BJ (cell line): ENCODE measurements around the gene USP37. TPM values are rescaled to one million over a fixed set of nuclear protein-coding genes. Genes with fewer than 3 reads are reported as not detected.
"Not testable (repeated sequence)": the region's sequence is repeated elsewhere in the genome, so short reads cannot be mapped to it uniquely, and the experiment has no call there.

Experiments used
- CTCF ChIA-PET: fragments of 350-600 bp; formaldehyde crosslinking; extraction: SDS; loops from one replicate; lab custom pipeline; 2021; ENCODE audit warnings: antibody characterized with exemption, inconsistent platforms; lab: Yijun Ruan, JAX
- POLR2A ChIA-PET: fragments of 300-600 bp; sonication (Branson Sonifier 250); formaldehyde crosslinking; extraction: SDS; loops from one replicate; lab custom pipeline; 2021; ENCODE audit warnings: antibody characterized with exemption; lab: Charles Lee
- DNase-seq: peaks from one replicate; pipeline ENCODE4 v3.0.0-alpha.2; 2011; ENCODE audit warnings: low read depth
- H3K27me3 ChIP-seq: 2 replicates; pipeline ENCODE4 v1.6.0; 2011; ENCODE audit warnings: low read length; ENCODE audit not compliant: control insufficient read depth, insufficient read depth
- H3K36me3 ChIP-seq: 2 replicates; pipeline ENCODE4 v1.5.1; 2011; ENCODE audit warnings: low read length; ENCODE audit not compliant: control insufficient read depth, insufficient read depth
- H3K4me3 ChIP-seq: 2 replicates; pipeline ENCODE4 v1.5.1; 2011; ENCODE audit warnings: low read depth, mild to moderate bottlenecking, control low read depth, low read length
- polyA plus RNA-seq: library from polyadenylated mRNA; depleted of rRNA; stranded (reverse); fragments of >200 nt; gene quantifications from 2 replicates; pipeline ENCODE4 v1.2.3, GENCODE V29; 2011
- TF ChIP-seq, protein P1 (sequence below): IDR thresholded peaks from 2 replicates; pipeline ENCODE4 v1.5.1; 2011; ENCODE audit warnings: low read depth, mild to moderate bottlenecking, control low read depth, inconsistent platforms, low read length, moderate library complexity; ENCODE audit not compliant: insufficient read depth

The USP37 gene
- polyA plus RNA-seq, 1 experiment: 1.9 TPM

DNA sequence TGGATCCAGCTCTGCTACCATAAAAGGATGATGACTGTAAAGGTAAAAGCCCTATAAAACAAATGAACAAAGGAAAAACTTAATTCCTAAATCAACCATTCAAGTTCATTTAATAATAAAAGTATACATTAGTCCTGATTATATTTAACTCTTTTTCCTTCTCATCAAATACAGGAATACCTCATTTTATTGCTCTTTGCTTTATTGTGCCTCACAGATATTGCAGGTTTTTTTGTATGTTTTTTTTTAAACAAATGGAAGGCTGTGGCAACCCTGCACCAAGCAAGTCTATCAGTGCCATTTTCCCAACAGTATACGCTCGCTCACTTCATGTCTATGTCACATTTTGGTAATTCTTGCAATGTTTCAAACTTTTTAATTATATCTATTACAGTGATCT, 38.2 kb downstream of the USP37 start:
- ChIA-PET CTCF (interaction anchor here (0.6 to 0.7 kb wide), 2 partner anchors 44 to 238 kb away, joined by 3 read pairs; partner anchors contain the start of gene TMBIM1), POLR2A (no interaction called here)
- Histone ChIP-seq H3K4me3 (no peak overlapping the region), H3K27me3 (no peaks in the 10 kb centered on the region), H3K36me3 (peaks cover 7% of the 10 kb centered on the region)
- TF ChIP-seq, protein P1, sequence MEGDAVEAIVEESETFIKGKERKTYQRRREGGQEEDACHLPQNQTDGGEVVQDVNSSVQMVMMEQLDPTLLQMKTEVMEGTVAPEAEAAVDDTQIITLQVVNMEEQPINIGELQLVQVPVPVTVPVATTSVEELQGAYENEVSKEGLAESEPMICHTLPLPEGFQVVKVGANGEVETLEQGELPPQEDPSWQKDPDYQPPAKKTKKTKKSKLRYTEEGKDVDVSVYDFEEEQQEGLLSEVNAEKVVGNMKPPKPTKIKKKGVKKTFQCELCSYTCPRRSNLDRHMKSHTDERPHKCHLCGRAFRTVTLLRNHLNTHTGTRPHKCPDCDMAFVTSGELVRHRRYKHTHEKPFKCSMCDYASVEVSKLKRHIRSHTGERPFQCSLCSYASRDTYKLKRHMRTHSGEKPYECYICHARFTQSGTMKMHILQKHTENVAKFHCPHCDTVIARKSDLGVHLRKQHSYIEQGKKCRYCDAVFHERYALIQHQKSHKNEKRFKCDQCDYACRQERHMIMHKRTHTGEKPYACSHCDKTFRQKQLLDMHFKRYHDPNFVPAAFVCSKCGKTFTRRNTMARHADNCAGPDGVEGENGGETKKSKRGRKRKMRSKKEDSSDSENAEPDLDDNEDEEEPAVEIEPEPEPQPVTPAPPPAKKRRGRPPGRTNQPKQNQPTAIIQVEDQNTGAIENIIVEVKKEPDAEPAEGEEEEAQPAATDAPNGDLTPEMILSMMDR: no peak
- DNase-seq: no peak

DNA sequence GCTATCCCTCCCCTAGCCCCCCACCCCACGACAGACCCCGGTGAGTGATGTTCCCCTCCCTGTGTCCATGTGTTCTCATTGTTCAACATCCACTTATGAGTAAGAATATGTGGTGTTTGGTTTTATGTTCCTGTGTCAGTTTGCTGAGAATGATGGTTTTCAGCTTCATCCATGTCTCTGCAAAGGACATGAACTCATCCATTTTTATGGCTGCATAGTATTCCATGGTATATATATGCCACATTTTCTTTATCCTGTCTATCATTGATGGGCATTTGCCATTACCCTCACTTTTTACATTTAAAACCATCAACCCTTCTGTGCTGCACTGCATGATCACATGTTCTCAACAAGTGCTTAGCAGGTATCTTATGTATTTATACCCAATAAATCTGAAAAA, 39.7 kb downstream of the USP37 start:
- H3K36me3 ChIP-seq, POLR2A ChIA-PET, H3K27me3 ChIP-seq, DNase-seq, H3K4me3 ChIP-seq: not testable (repeated sequence)
- CTCF ChIA-PET: interaction anchor here (0.6 kb wide), 1 partner anchor 12 kb away, joined by 3 read pairs; no protein-coding TSS in a partner anchor

DNA sequence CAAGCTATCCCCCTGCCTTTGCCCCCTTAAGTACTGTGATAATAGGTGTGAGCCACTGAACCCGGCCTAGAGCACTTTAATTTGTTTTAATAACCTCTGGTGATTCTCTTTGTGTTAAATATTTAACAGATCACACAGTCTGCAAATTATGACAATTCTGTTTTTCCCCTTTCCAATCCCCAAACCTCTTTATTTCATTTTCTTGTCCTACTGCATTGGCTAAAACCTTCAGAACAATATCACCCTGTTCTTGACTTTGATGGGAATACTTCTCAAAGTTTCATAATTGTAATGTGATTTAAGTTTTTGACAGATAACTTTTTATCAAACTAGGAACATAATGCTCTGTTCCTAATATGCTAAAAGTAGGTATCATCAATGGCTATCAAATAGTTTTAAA, 44.5 kb downstream of the USP37 start:
- Histone ChIP-seq H3K4me3 (no peak overlapping the region), H3K36me3 (no peaks in the 10 kb centered on the region; the same call in 1 of the 2 replicates), H3K27me3 (no peaks in the 10 kb centered on the region)
- ChIA-PET POLR2A (no interaction called here), CTCF (no interaction called here)
- DNase-seq: no peak
- TF ChIP-seq, protein P1: no peak

DNA sequence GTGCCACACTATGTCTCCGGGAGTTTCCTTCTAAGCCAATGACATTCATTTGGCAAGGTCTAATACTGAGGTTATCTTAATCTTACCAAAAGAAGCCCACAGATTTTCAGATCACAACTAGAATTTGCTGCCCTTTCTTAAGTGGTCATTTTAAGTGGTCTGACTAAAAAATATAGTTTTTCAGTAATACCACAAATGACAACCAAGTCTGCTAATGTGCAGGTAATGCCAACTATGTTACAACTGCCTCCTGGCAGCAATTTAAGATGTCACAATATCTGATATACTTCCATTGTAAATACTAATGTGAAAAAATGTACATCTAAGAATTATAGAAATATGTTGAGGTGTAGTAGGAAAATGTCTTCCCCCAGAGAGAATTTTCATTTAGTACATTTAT, 49.3 kb downstream of the USP37 start:
- H3K36me3 ChIP-seq: no peaks in the 10 kb centered on the region; the same call in 1 of the 2 replicates
- TF ChIP-seq, protein P1: no peak
- no peaks in the 10 kb centered on the region for H3K27me3 ChIP-seq
- DNase-seq: no peak
- no peak overlapping the region for H3K4me3 ChIP-seq
- ChIA-PET POLR2A (no interaction called here), CTCF (no interaction called here)

DNA sequence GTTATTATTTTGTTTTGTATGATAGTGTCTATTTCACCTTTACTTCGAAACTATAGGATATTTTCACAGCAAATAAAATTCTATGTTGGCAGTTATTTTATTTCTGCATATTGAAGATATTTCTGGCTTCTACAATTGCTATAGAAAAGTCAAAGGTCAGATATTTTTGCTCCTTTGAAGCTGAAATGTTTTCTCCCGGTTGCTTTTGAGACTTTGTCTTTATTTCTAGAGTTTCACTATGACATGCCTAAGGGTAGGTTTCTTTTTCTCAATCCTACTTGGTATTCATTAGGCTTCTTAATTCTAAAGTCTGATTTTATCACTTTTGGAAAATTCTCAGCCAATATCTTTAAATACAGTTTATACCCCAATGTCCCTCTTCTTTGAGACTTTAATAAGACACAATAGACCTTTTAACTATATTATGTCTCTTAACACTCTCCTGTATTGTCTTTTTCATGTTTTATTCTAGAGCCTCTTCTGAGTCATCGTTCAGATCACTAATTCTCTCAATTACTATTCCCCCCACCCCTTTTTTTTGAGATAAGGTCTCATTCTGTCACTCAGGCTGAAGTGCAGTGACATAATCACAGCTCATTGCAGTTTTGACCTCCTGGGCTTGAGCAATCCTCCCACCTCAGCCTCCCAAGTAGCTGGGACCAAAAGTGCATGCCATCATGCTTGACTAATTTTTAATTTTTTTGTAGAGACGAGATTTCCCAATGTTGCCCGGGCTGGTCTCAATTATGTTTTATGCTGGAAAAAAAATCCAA, 50.5 kb downstream of the USP37 start:
- no peak for DNase-seq
- CTCF ChIA-PET: no interaction called here
- Histone ChIP-seq H3K27me3 (no peaks in the 10 kb centered on the region), H3K4me3 (no peak overlapping the region), H3K36me3 (no peaks in the 10 kb centered on the region; the same call in 1 of the 2 replicates)
- TF ChIP-seq, protein P1: no peak
- POLR2A ChIA-PET: no interaction called here
